Stimulated activated CD8-positive, alpha-beta memory T cell treated with anti-CD3 and anti-CD28 coated beads, Interleukin-4, amount 100 ng/mL, for 48 hours (primary cell): ENCODE data around the gene CD53.
"Not testable (repeated sequence)": the region's sequence is repeated elsewhere in the genome, so short reads cannot be mapped to it uniquely, and the experiment has no call there.

ENCODE experiments used
- DNase-seq: peaks from one replicate; pipeline ENCODE4 v3.0.0-alpha.2; 2020

CD53 gene

DNA sequence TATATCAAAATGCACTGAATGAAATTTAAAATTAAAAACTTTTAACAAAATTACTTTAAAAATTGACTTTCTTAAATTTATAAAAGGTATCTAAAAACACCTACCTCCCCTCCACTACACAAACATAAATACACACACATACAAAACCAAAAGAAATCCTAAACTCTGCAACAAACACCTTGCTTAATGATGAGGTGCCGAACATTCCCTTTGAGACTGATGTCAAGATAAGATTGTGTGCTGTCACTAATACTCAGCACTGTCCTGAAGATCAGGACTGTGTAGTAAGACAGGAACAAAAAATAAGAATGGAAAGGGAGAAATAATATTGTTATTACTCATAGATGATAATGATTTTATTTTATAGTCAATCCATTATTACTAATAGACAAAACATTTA lies 45.1 kb downstream of the CD53 start:
- no peak for DNase-seq

DNA sequence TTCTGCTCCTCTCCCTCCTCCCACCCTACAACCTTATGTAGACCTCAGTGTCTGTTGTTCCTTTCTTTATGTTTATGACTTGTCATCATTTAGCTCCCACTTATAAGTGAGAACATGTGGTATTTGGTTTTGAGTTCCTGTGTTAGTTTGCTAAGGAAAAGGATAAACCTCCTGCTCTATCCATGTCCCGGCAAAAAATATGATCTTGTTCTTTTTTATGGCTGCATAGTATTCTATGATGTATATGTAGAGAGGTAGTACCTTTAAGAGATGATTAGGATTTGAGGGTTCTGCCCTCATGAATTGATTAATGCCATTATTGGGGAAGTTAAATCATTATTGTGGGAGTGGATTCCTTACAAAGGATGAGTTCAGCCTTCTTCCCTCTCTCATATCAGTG lies 49.0 kb downstream of the CD53 start:
- DNase-seq = no peak

DNA sequence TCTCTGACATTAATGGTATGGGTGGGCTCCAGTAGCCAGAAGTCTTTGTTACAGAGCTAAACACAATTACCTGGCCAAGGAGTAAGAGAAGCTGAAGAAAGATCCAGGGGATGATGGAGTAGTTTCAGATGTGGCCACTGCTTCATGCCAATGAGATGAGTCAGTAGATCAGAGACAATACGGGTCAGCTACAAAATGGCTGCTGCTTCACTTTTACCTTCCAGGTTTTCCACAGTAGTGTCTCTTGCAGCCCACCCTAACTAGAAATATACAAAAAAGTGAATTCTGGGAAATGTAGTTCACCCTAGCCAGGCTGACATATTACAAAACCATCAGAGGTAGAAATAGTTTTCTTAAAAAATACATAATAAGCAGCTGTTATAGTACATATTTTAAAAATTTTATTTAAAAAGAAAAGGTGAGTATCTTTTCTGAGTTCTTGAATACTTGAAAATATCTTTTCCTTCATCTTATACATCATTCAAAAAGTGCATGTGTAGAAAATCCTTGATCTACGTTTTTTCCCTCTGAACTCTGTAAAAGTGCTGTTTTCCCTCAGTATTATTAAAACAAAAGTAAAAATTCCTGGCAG lies 54.6 kb downstream of the CD53 start:
- DNase-seq = no peak

DNA sequence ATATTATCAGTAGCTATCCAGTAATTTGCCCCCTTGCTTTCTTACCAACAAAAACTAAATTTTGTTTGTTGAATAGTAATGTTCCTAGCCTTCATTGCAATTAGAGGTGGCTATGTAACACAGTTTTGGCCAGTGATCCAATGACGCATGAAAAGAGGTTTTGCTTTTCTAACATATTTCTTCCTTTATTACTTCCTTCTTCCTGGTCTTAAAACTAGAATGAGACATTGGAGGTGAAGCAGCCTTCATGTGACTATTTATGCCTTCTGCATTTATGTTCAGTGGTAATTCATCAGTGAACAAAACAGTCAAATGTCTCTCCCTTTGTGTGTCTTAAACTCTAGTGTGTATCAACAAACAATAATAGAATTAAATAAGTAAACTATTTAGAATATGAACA lies 55.2 kb downstream of the CD53 start:
- no peak for DNase-seq

DNA sequence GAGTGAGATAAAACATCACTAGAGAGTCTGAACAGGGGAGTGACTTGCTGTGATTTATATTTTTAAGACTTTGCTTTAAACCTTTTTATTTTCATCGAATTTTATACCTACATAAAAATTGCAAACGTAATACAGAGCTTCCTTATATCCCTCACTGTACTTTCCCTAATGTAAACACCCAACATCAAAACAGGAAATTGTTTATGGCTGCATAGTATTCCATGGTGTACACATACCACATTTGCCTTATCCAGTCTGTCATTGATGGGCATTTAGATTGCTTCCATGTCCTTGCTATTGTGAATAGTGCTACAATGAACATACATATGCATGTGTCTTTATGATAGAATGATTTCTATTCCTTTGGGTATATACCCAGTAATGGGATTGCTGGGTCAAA lies 56.0 kb downstream of the CD53 start:
- DNase-seq = no peak

DNA sequence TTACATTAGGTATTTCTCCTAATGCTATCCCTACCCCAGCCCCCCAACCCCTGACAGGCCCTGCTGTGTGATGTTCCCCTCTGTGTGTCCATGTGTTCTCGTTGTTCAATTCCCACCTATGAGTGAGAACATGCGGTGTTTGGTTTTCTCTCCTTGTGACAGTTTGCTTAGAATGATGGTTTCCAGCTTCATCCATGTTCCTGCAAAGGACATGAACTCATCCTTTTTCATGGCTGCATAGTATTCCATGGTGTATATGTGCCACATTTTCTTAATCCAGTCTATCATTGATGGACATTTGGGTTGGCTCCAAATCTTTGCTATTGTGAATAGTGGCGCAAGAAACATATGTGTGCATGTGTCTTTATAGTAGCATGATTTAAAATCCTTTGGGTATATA lies 58.1 kb downstream of the CD53 start:
- not testable (repeated sequence) for DNase-seq

DNA sequence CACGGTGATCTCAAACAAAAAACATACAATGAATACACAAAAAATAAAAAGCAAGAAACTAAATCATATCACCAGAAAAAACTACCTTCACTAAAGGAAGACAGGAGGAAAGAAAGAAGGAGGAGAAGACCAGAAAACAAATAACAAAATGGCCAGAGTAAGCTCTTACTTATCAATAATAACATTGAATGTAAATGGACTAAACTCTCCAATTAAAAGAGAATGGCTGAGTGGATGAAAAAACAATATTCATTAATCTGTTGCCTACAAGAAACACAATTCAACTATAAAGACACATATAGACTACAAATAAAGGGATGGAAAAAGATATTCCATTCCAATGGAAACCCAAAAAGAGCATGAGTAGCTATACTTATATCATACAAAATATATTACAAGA lies 63.6 kb downstream of the CD53 start:
- no peak for DNase-seq

DNA sequence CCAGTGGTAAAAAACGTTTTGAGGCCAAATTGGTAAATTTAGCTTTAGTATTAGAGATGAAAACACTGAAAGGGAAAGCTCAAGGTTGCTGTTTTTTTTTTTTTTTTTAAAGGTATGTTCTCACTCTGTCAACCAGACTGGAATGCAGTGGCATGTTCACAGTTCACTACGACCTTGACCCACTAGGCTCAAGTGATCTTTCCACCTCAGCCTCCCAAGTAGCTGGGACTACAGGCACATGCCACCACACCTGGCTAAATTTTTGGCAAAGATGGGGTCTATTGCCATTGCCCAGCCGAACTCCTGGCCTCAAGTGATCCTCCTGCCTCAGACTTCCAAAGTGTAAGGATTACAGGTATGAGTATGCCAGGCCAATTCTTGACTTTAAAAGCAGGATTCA lies 71.9 kb downstream of the CD53 start:
- no peak for DNase-seq

DNA sequence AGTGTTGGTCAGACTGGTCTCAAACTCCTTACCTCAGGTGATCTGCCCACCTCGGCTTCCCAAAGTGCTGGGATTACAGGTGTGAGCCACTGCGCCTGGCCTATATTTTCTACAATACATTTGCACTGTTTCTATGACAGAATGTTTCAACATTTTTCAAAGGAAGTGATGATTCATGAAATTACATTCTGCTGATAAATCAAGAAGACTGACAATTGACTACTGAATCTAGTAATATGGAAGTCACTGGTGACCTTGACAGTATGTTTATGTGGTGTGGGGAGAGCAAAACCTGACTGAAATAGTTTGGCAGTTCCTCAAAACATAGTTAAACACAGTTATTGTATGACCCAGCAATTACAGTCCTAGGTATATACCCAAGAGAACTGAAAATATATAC lies 72.7 kb downstream of the CD53 start:
- DNase-seq = no peak

DNA sequence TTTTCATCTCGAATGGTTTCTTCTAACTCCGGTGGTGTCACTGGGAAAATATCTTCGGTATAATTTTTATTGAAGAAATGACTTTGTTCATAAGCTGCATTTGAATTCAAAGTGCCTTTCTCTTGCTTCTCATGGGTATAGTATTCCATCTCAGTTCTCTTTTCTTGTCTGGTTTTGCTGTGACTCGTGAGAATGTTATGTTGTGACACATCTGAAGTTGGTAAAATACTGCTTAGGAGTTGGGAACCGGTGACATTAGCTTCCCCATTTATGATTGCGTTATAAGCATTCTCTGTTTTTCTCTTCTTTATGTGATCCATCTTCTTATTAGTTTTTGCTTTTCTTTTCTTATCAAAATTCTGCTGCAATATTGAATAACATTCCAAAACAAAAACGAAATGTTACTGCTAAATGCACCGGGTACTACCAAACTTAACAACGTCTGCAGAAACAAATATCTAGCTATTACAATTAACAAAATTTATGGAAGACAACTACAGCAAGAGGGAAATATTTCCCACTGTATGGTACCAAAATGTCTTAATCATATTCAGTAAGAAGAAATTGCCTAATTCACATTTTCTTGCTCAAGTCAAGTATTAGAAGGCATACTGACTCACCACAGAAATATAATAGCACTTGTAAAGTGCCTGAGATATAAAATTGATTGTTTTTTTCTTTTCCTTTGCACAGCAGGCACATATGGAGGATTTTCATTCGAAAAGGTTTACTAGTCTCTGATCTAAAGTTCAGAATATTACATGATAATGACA lies 75.3 kb downstream of the CD53 start:
- no peak for DNase-seq
